GM19240 (cell line): ENCODE data around the gene GRAMD4.

Experiments used
- DNase-seq: peaks from one replicate; pipeline ENCODE4 v3.0.0; 2011; ENCODE audit warnings: low spot score; ENCODE audit not compliant: insufficient read length

GRAMD4 gene

DNA sequence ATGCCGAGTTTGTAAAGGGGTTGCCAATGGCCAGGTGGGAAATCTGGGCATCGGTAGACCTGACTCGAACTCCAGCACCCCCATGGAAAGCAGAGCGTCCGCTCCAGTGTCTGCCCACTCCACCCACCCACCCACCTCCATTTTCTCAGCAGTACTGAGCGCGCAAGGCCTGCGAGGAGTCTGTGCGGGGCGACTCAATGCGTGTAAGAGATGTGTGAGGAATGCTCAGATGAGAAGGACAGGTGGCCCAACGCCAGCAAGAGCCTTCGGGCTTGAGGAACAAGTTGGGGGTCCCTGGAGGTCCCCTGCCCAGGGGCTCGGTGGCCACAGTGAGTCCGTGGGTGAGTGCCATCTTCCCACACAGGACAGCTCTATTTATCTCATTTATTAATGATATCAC lies 67.3 kb downstream of the GRAMD4 start:
- no peak for DNase-seq

DNA sequence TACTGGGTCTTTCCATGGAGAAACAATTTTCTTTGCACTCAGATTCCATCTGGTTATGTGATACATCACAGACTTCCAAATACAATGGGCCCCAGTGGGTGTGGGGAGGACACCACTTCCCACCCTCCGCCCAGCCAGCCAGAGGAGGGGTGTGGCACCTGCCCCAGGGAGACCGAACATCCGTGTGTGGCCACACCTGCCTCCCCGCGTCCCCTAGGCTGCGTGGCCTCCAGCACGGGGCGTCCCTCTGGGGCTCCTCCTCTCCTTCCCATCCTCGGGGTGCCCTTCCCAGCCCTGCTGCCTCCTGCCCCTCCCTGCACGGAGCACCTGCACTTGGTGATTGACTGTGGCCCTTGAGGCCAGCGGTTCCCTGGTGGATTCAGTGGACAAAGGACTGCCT lies 68.8 kb downstream of the GRAMD4 start:
- DNase-seq = no peak

DNA sequence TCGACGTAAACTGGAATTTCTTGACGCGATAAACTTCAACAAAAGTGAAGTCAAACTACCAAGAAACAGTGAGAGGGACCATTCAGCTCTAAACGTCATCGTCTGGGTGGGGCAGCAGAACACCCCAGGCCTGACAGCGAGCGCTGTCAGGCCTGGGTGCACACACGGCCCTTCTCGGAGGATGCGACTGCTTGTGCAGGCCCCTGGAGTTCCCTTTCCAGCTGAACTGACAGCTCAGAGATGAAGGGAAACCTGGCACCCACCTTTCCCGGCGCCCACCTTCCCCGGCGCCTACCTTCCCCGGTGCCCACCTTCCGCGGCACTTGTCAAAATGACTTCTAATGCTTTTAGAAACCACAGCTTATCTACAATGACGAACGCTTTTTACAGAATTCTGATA lies 70.0 kb downstream of the GRAMD4 start:
- no peak for DNase-seq

DNA sequence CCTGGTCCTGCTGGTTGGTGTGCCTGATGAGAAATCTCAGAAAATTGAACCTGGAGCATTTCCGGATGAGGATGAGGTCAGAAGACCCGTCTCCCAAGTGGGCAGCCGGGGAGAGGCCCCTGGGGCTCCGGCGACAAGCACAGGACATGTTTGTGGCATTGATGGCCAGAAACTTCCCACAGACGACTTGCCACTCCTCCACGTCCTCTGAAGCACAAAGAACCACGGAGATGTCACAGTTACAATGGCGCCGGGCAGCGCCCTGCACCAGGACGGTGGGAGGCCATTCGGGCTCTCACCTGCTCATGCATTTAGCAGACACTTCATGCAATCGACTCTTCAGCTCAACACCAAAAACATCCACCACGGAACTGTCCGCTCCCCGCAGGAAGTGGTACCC lies 71.4 kb downstream of the GRAMD4 start:
- no peak for DNase-seq

DNA sequence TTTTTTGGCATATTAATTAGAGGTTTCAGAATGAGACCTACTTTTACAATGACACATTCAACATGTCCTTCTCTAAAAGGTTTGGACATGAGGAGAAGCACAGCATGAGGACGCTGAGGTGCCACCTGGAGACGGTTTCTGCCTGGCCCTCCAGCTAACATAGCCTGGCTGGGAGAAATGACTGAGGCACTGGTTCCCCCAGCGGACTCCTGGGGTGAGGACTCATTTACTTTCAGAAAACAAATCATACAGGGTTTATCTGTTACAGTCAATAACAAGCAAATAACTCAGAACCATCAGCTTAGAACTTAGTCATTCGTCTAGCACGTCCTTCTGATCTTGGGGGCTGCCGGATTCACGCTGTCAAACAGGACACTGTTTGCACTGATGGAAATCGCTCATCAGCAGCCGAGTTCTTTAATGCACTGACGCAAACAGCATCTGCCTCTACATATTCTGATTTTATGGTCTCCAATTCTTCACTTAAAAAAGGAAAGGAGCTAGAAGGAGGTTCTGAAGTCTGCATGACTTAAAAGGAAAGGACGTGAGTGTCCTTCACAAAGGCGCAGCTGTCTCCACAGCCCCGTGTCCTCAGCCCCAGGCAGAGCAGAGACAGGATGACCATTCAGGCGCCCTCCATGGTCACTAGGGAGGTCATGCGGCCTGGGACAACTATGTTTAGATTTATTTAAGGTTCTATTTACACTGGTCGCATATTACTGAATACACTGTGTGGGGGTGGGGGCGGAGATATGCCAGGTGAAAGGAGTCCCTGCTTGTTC lies 73.6 kb downstream of the GRAMD4 start:
- no peak for DNase-seq

DNA sequence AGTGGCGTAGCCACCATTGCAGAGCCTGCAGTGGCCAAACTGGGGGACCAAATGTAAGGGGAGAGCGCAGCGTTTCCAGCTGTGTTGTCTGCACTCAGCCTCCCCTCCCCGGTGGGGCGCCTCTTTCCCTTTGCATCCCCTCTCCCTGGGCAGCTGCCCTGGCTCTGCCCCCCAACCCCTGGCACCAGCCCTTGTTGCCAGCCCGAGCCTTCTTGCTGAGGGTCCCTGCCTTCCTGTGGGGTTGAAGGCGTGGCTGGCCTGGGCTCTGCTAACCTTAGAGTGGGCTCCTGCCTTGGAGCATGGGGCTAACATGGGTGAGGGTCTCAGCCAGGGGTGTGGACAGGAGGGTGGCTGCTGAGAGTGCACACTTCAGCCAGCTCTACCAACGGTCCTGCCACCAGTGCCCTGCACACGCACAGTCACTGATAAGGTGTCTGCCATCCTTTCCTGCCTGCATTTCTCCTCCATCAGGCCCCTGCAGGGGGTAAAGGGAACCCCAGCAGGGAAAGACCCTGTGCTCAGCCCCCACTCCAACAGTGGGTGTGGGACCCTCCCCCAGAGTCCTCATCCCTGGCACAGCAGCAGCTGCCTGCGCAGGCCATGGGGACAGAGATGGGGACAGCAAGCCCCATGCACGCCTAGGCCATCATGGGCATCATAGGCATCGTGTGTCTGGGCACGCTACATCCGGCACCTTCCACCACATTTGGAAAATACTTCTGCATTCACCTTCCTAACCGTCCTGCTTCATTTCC lies 74.4 kb downstream of the GRAMD4 start:
- DNase-seq = no peak

DNA sequence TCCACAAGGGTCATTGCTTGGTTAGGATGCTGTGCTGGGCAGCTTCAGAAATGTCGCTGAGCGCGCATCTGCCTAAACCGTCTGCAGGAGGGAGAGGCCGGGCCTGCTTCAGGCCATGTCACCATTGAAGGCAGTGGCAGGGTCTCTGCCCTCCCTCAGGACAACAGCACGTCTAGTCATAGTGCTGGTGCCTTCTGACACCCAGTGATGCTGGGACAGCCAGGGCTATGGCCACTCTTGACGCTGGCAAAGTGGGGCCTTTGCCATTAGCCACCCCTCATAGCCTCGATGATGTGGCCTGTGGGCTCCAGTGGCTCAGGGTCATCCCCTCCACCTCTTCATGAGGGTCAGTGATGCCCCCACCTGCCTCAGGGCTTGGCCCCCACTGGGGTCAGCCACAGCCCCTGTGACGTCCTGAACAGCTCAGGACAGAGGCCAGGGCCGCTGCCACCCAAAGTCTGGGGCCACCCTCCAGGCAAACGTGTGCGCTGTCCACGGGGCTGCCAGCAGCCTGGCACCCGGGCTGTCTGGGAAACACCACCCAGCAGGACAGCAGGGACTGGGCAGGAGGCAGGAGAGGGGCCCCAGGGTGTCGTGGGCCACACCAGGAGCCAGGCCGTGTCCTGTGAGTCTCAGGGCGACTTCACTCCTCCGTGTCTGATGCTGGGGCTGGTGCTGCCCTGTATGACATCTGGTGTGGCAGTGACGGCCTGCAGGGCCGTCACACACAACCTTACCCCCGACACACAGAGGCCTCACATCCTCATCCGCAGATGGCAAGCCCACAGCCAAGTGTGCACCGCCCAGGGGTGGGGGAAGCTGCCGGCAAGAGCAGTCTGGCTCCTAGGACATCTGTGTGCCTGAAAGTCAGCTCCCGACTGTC lies 75.4 kb downstream of the GRAMD4 start:
- DNase-seq = no peak

DNA sequence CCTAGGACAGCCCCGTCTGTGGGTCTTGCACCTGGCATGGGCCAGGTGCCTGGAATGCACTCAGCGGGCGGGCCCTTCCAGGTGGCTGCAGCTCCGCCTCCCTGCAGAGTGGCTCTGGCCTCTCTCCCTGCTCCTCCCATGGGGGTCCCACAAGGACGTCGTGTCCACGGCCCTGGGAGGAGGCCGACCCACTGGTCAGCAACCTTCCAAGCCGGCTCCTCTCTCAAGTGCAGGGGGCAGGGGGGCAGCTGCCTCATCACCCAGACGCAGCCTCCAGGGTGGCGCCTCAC lies 76.0 kb downstream of the GRAMD4 start:
- DNase-seq = no peak

DNA sequence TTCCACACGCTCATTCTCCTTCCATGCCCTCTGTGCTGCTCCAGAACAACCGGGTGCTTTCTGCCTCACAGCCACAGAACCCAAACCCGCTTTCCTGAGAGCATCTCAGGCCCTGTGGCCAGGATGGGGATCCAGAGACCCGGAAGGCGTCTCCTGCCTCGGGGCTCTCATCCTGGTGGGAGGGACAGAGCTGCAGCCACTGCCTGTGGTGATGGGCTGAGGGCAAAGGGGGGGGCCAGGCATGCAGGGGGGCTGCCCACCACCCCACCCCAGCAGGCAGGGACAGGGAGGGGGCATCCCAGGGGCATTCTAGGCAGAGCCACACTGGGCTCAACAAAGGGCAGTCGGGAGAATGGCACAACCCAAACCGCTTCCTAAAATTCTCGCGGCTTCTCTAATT lies 76.4 kb downstream of the GRAMD4 start:
- DNase-seq = no peak

DNA sequence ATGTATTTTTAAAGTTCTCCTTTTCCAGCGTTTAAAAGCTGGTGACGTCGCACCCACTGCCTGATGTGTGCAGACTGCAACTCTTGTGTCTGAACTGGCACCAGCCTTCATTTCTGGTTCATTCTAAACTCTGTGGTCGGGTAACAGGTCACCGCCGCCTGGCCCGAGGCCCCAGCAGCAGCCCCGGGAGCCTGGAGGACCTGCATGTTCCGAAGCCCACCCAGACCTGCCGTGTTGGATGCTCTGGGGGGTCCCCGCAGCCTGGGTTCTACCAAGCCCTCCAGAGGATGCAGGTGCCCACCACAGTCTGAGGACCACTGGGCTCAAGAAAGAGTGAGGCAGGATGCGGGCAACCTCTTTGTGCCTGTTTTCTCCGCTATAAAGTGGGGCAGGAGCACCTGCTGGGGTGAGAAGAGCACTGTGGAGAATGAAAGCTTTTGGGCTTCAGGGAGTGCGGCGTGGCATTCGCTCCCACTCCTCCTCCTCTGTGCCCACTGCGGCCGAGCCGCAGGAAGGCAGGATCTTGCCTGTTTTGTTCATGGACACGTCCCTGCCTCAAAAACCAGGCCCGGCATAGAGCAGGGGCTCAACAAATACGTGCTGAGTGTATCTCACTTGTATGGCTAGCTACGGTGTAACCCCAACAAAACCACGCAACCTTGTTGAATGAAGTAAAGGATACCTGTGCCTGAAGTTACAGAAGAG lies 77.8 kb downstream of the GRAMD4 start:
- DNase-seq = no peak

DNA sequence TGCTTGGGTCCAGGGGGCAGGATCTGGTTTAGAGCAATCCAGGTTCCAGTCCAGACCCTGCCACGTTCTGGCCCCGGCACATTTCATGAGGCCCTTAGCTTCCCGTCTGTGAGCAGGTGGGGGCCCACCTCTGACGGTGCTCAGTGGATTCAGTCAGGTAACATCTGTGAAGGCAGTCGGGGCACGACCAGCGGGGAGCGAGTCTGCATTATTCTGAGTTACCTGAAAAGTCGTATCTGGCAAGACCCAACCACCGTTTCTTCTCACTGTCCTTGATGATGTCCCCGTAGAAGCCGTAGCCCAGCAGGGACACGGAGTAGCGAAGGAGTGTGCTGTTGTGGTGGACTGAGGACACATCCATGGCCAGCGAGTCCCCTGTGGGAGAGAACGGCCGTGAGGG lies 78.9 kb downstream of the GRAMD4 start:
- no peak for DNase-seq

DNA sequence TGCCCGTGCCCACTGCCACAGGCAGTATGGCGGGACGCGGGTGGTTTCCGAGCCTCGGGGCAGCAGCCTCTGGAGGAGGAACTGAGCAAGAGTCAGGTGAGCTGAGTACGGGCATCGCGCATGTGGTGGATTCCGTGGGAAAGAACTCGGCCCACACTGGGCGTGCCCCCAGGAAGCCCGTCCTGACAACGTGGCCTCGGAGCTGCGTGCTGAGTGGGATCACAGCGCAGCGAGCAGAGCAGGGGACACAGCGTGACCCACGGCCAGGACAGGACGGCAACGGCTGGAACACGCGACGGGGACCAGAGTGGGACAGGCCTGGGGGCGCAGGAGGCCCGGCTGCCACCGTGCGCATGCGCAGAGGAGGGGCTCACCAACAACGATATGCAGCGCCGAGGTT lies 81.1 kb downstream of the GRAMD4 start:
- no peak for DNase-seq

DNA sequence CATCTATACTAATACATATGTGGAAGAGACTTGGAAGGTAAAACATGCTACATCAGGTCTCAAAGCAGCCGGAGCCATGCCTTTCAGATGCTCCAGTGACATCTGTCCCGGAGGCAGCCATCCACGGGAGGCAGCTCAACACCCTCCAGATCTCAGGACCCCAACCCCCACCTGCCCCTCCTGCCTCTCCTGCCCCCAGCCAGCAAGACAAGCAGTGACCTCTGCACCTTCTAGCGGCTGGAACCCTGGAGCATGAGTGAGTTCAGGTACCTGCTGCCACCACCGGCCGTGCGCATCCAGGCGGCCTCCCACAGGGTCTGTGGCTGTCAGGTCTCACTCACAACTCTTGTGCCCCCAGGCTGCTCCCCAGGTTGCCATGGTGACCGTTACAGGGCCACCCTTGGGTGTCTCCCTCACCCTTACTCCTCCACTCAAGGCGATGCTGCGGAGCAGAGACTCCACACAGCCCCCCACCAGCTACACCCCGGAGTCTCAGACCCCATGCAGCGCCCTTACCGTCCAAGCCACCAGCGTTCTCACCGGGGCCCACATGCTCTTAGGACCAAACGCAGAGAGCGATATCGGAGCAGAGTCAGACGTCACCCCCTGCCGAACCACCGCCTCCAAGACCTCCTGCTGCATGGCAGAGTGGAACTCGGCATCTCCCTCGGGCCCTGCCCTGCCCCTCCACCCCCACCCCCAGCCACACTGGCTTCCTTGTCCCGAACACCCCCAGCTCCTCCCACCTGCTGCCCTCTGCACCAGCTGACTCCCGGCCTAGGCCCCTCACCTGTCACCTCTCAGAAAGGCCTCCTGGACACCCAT lies 83.2 kb downstream of the GRAMD4 start:
- DNase-seq = no peak

DNA sequence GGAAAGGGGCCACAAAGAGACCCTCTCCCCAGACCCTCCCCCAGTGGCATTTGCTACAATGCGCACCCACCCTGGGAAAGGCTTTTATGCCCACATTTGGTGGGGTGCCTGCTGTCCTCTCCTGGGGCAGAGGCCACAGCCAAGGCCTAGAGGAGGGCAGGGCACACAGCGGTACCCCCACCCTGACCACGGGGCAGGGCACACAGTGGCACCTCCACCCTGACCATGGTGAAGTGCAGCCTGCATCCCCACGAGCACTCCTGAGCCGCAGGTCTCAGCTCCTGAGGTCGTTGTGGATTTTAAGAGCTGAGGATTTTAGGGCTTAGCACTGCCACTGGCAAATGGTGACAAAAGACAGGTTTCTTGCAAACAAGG lies 83.8 kb downstream of the GRAMD4 start:
- DNase-seq = no peak

DNA sequence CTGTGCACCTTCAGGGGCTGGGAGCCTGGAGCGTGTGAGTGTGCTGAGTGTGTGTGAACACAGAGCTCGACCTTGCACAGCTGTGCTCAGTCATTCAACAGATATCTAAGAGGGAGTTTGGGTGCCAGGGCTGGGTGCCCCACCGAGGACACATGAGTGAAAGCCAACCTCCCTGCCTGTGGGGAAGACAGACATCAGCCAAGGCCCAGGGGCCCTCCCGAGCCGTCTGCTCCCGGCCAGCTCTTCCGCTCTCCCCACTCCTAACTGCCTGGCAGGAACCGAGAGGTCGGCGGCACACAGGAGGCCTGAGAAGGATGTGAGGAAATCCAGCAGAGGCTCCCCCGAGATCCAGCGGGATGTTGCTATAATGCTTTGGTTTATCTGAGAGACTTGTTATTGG lies 85.9 kb downstream of the GRAMD4 start:
- no peak for DNase-seq

DNA sequence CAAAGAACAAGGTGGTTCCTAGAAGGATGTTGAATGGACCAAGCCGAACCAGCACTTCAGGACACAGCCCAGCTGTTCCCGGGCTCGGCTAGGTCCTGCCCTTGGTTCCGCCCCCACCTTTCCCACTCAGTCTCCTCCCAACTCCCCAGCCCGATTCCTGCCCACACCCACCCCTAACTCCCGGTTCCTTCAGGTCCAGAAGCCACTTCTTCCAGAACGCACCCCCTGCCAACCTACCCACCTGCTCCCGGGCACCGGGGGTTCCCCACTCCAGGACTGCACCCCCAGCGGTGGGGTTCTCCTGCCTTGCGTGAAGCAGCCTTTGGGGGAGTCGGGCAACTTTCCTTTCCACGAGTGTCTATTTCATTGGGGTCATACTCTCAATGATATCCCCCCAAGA lies 87.1 kb downstream of the GRAMD4 start:
- no peak for DNase-seq

DNA sequence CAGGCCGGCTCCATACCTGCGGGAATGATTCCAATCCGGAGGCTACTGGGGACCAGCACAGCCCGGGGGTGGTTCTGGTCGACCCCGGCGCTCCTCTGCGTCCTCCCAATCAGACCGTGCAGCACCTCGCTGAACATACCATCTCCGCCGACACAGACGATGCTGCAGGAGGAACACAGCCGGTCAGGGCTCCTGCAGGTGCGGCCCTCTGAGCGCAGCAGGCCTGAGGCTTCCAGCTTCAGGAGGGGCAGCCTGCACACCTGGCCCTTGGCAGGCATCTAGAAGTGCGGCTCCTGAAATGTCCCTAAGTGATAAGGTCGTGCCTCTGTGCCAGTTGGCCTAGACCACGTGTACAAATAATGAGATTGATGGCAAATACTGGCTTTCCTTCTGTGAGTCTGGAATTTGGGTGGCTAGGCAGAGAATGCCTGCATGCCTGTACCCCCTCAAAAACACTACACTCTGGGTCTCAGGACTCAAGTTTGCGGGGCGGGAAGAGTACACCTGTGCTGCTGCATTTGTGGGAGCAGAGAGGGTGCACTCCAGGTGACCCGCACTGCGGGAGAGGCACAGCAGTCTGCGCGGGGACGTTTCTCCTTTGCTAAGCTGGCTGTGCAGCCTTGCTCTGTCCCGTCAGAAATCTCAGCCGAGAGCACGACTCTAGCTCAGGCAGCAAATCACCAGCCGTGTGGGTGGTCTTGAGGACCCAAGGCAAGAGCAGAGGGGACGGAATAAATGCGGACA lies 87.8 kb downstream of the GRAMD4 start:
- DNase-seq = no peak

DNA sequence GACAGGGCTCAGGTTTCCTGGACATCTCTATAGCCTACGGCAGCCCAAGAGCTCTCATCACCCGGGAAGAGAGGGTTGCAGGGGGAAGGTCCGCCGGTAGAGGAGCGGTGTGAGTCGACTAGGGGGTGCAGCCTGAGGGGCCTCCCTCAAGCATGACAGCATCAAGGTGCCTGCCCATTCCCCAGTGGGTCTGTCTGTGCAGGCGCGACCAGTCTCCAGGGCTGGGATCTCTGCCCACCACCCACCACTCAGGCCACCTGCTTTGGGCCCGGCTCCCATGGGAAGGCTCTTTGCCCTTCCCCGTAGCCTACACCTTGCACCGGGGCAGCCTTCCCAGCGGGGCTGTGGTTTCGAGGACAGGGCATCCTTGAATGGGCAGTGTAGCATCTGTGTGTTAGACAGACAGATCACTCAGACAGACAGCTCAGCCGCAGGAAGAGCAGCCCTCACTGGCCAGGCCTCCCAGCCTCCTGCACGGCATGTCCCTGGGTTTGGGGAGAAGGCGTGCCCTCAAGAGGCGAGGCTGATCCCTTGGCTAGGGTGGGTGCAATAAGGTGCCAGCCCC lies 88.7 kb downstream of the GRAMD4 start:
- DNase-seq = no peak

DNA sequence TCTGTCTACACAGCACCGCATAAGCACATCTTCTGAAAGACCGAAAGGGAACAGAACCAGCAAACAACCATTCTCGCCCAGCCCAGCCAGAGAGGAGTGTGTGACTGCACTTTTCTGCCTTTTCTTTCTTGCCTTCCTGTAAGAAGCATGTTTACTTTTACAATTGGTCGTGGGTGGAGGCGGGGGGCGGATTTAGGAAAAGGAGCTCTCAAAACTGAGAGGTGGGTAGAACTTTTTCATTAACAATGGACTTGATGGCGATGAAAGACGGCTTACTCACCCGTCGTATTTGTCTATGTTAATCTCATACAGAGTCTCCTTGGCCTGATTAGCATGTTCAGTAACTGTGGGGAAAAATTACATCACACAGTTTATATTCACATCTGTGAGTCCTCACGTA lies 90.6 kb downstream of the GRAMD4 start:
- DNase-seq = no peak

DNA sequence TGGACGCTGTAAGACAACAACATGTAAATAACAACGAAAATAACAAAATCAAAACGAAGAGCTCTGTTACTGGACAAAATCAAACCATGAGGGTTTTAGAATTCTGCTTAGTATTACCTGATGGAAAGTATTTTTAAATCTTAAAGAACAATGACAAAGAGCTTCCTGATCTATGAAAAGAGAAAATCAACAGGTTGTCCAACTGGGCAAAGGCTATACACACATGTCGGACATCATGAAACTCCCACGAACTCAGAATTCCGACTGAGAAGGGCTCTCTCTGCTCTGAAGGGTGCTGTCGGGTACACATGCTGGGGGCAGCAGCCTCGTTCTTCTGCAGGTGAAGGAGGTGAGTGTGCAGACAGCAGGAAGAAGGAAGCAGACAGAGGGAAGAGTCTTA lies 92.1 kb downstream of the GRAMD4 start:
- DNase-seq = no peak
